Effector memory CD8-positive, alpha-beta T cell (primary cell): Measurements from ENCODE around the gene PTPRS.
"Not testable (repeated sequence)": the region's sequence is repeated elsewhere in the genome, so short reads cannot be mapped to it uniquely, and the experiment has no call there.

Experiments used
- ATAC-seq: fragments of 150-1000 bp; cut with Tn5 transposase; replicated peaks from 2 replicates; pipeline ENCODE4 v1.10.0; 2021; ENCODE audit warnings: mild to moderate bottlenecking, moderate library complexity
- DNase-seq, 3 experiments: peaks; one replicate each; pipeline ENCODE4 v3.0.0; 2021
- H3K27ac Mint-ChIP-seq, 2 donors: one replicate each; pipeline ENCODE4 v1.8.0; 2022; ENCODE audit warnings: mild to moderate bottlenecking in 2 of 2, mixed read lengths in 2 of 2, moderate library complexity in 2 of 2
- H3K27me3 Mint-ChIP-seq, 2 donors: one replicate each; pipeline ENCODE4 v1.8.0; 2022; ENCODE audit warnings: mixed read lengths in 2 of 2
- H3K36me3 Mint-ChIP-seq: one replicate; pipeline ENCODE4 v1.8.0; 2022; ENCODE audit warnings: mild to moderate bottlenecking, moderate library complexity, mixed read lengths; ENCODE audit not compliant: insufficient read depth
- H3K4me1 Mint-ChIP-seq, 2 donors: one replicate each; pipeline ENCODE4 v1.8.0; 2022; ENCODE audit warnings: low read depth in 2 of 2, mixed read lengths in 2 of 2
- H3K4me3 Mint-ChIP-seq, 2 donors: one replicate each; pipeline ENCODE4 v1.8.0; 2022; ENCODE audit warnings: mild to moderate bottlenecking in 2 of 2, mixed read lengths in 2 of 2, moderate library complexity in 2 of 2
- H3K9me3 Mint-ChIP-seq, 2 donors: one replicate each; pipeline ENCODE4 v1.8.0; 2022; ENCODE audit warnings: mixed read lengths in 2 of 2
- total RNA-seq, 9 experiments: gene quantifications; one replicate each; lab custom pipeline; 2026; lab: John Stamatoyannopoulos, UW

Gene PTPRS
- 0 to 5.9 (median 0.56) reads per million in 9 experiments for total RNA-seq

DNA sequence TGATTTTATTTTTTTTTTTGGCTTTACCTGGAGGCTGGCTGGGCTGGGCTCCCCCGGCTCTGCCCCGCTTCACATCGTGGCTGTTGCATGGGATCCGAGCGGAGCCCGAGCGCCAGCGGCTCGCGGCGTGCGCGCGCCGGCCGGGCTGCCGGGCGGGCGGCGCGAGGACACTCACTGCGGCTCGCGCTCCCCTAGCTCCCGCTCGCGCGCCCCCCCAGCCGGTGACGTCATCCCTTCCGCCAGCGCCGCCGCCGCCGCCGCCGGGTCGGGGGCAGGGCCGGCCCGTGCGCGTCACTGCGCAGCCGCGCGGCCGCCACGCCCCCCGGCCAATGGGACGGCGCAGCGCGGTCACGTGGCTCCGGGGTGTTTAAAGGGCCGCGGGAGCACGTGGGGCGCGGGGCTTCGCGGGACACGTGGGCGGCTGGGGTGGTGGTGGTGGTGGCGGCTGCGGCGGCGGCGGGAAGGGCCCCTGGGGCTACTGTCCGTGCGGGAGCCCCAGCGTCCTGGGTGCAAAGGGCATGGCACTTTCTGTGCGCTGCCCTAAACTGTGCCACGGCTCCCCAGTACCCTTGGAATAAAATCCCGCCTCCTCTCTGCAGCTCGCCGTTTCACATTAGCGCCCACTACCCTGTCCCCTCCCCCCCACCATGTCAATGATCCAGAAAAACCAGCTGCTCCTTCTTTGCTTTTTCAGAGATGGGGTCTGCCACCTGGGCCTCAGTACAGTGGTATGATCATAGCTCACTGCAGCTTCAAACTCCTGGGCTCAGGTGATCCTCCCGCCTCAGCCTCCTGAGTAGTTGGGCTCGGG lies at the start of gene PTPRS:
PTPRS (minus strand) TSS at position 176 of the 811 bp plus-strand sequence. CDS start 54,672 bp downstream, outside the sequence.
- H3K4me1 Mint-ChIP-seq = peaks cover 6 to 8% of the 10 kb centered on the region in 2 donors
- ATAC-seq (peak; percentile 72), DNase-seq (peak; percentile 22 to 42 (median 23))
- H3K9me3 Mint-ChIP-seq = no peaks in the 10 kb centered on the region
- peak within 1 kb of the TSS; percentile 68 to 72 for H3K4me3 Mint-ChIP-seq
- peaks cover 2% of the 10 kb centered on the region for H3K36me3 Mint-ChIP-seq
- peaks cover 43 to 54% of the 10 kb centered on the region in 2 donors for H3K27me3 Mint-ChIP-seq
- no peak within 1 kb of the TSS for H3K27ac Mint-ChIP-seq

DNA sequence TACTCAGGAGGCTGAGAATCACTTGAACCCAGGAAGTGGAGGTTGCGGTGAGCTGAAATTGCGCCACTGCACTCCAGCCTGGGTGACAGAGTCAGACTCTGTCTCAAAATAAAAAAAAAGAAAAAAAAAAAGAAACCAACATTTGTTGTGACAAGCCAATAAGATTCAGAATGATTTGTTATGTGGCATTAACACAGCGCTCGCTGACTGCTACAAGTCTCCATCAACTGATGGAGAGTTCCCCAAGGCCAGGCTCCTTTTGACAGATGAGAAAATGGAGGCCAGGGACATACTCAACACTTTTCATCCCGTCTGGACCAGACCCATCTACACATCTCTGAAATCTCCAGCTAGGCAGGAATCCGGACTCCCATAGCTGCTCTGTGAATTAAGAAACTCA lies 48.7 kb upstream of the PTPRS start:
- Mint-ChIP-seq H3K27me3 (peaks cover 56 to 86% of the 10 kb centered on the region in 2 donors), H3K4me1 (no peaks in the 10 kb centered on the region), H3K9me3 (peaks cover 0 to 4% of the 10 kb centered on the region in 2 donors), H3K4me3 (no peak overlapping the region), H3K36me3 (no peaks in the 10 kb centered on the region), H3K27ac (no peak overlapping the region)
- ATAC-seq (no peak), DNase-seq (no peak)

DNA sequence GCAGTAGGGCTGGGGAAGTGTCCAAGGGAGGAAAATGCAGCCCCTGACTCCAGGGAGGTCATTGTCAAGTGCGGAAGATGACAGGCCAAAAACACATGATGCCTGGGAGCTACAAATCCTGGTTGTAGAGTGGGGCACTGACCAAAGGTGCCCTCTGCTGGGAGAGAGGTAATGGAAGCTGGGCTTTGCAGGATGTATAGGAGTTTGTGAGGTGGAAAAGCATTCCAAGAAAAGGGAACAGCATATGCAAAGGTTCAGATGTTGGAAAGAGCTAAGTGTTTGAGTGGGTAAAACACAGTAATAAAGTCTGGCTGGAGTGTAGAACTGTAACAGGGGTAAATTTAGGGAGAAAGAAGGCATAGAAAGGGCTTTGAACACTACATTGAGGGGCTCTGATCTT lies 46.9 kb upstream of the PTPRS start:
- Mint-ChIP-seq H3K4me3 (no peak overlapping the region), H3K36me3 (no peaks in the 10 kb centered on the region), H3K27ac (no peak overlapping the region), H3K27me3 (peaks cover 40 to 67% of the 10 kb centered on the region in 2 donors), H3K4me1 (no peaks in the 10 kb centered on the region), H3K9me3 (peaks cover 9 to 15% of the 10 kb centered on the region in 2 donors)
- ATAC-seq = no peak
- DNase-seq = no peak

- Mint-ChIP-seq H3K27ac (no peak overlapping the region), H3K27me3 (peaks cover 34 to 61% of the 10 kb centered on the region in 2 donors), H3K4me3 (no peak overlapping the region), H3K4me1 (no peaks in the 10 kb centered on the region), H3K9me3 (peaks cover 11 to 18% of the 10 kb centered on the region in 2 donors), H3K36me3 (no peaks in the 10 kb centered on the region)
- ATAC-seq (no peak), DNase-seq (no peak)
These were observed 46.2 kb upstream of the PTPRS start for GRCh38 chr19:5386841-5387240.

GRCh38 chr19:5381197-5381596 lies 40.6 kb upstream of the PTPRS start:
- not testable (repeated sequence) for ATAC-seq, H3K4me1 Mint-ChIP-seq, H3K36me3 Mint-ChIP-seq, DNase-seq, H3K4me3 Mint-ChIP-seq, H3K27ac Mint-ChIP-seq
- Mint-ChIP-seq H3K9me3 (peaks cover 17 to 18% of the 10 kb centered on the region in 2 donors), H3K27me3 (peaks cover 38 to 39% of the 10 kb centered on the region in 2 donors)

- Mint-ChIP-seq H3K4me1 (no peaks in the 10 kb centered on the region), H3K27ac (no peak overlapping the region), H3K27me3 (peaks cover 38 to 40% of the 10 kb centered on the region in 2 donors), H3K36me3 (no peaks in the 10 kb centered on the region), H3K9me3 (peaks cover 15 to 18% of the 10 kb centered on the region in 2 donors), H3K4me3 (no peak overlapping the region)
- DNase-seq (no peak), ATAC-seq (no peak)
These were observed 39.8 kb upstream of the PTPRS start for GRCh38 chr19:5380215-5380919.

GRCh38 chr19:5376928-5377327 lies 36.3 kb upstream of the PTPRS start:
- H3K36me3 Mint-ChIP-seq = no peaks in the 10 kb centered on the region
- H3K27me3 Mint-ChIP-seq = peaks cover 35 to 42% of the 10 kb centered on the region in 2 donors
- no peak overlapping the region for H3K4me3 Mint-ChIP-seq
- no peak overlapping the region for H3K27ac Mint-ChIP-seq
- DNase-seq (no peak), ATAC-seq (no peak)
- no peaks in the 10 kb centered on the region for H3K4me1 Mint-ChIP-seq
- H3K9me3 Mint-ChIP-seq = peaks cover 0 to 8% of the 10 kb centered on the region in 2 donors

- Mint-ChIP-seq H3K4me1 (no peaks in the 10 kb centered on the region), H3K9me3 (peaks cover 0 to 1% of the 10 kb centered on the region in 2 donors), H3K4me3 (no peak overlapping the region), H3K27me3 (peaks cover 22 to 33% of the 10 kb centered on the region in 2 donors), H3K27ac (no peak overlapping the region), H3K36me3 (no peaks in the 10 kb centered on the region)
- ATAC-seq (no peak), DNase-seq (no peak)
These were observed 32.1 kb upstream of the PTPRS start for GRCh38 chr19:5372572-5373200.

- Mint-ChIP-seq H3K27me3 (peaks cover 0 to 7% of the 10 kb centered on the region in 2 donors), H3K9me3 (no peaks in the 10 kb centered on the region), H3K36me3 (no peaks in the 10 kb centered on the region), H3K4me1 (no peaks in the 10 kb centered on the region), H3K27ac (no peak overlapping the region), H3K4me3 (no peak overlapping the region)
- no peak for ATAC-seq
- peak; percentile 7 to 12 (median 8) for DNase-seq
These were observed 29.4 kb upstream of the PTPRS start for GRCh38 chr19:5369962-5370367.

- Mint-ChIP-seq H3K4me1 (no peaks in the 10 kb centered on the region), H3K9me3 (no peaks in the 10 kb centered on the region), H3K27ac (no peak overlapping the region), H3K27me3 (peaks cover 0 to under 1% of the 10 kb centered on the region in 2 donors), H3K4me3 (no peak overlapping the region), H3K36me3 (no peaks in the 10 kb centered on the region)
- ATAC-seq (no peak), DNase-seq (no peak)
These were observed 28.7 kb upstream of the PTPRS start for GRCh38 chr19:5369304-5369703.

- no peaks in the 10 kb centered on the region for H3K27me3 Mint-ChIP-seq
- DNase-seq (no peak), ATAC-seq (no peak)
- H3K36me3 Mint-ChIP-seq = no peaks in the 10 kb centered on the region
- H3K4me1 Mint-ChIP-seq = no peaks in the 10 kb centered on the region
- no peak overlapping the region for H3K27ac Mint-ChIP-seq
- no peak overlapping the region for H3K4me3 Mint-ChIP-seq
- no peaks in the 10 kb centered on the region for H3K9me3 Mint-ChIP-seq
These were observed 27.0 kb upstream of the PTPRS start for GRCh38 chr19:5367530-5368133.

GRCh38 chr19:5365905-5366304 lies 25.3 kb upstream of the PTPRS start:
- DNase-seq (no peak), ATAC-seq (no peak)
- no peak overlapping the region for H3K4me3 Mint-ChIP-seq
- H3K27ac Mint-ChIP-seq = no peak overlapping the region
- H3K4me1 Mint-ChIP-seq = no peaks in the 10 kb centered on the region
- H3K27me3 Mint-ChIP-seq = peaks cover 6 to 12% of the 10 kb centered on the region in 2 donors
- no peaks in the 10 kb centered on the region for H3K36me3 Mint-ChIP-seq
- no peaks in the 10 kb centered on the region for H3K9me3 Mint-ChIP-seq

DNA sequence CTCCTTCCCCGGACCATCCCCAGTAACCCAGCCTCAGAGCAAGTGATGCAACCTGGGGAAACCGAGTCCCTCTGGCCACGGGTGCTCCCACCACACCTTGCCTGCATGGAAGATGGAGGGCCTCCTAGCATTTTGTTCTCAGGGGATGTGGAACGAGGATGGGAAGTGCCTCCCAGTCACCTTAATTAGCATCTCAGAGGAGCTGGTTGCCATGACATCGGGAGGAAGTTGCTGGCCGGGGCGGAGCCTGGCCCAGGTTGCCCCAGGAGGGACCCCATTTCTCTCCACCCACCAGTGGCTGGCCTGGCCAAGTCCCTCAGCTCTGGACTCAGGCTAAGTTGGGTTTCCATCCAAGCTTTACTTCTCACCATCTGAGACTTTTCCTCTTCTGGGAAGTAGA lies 24.1 kb upstream of the PTPRS start:
- no peak overlapping the region for H3K4me3 Mint-ChIP-seq
- no peak overlapping the region for H3K27ac Mint-ChIP-seq
- no peaks in the 10 kb centered on the region for H3K36me3 Mint-ChIP-seq
- DNase-seq = no peak
- no peaks in the 10 kb centered on the region for H3K9me3 Mint-ChIP-seq
- no peak for ATAC-seq
- H3K4me1 Mint-ChIP-seq = no peaks in the 10 kb centered on the region
- H3K27me3 Mint-ChIP-seq = peaks cover 18 to 25% of the 10 kb centered on the region in 2 donors
